NCI-H1930 (cell line): ENCODE measurements around the gene TRIML1.
"Not testable (repeated sequence)": the region's sequence is repeated elsewhere in the genome, so short reads cannot be mapped to it uniquely, and the experiment has no call there.

Experiments used
- DNase-seq, 2 experiments: peaks; one replicate each; lab custom pipeline; 2025; lab: John Stamatoyannopoulos, UW

The TRIML1 gene

GRCh38 chr4:188154668-188155405 lies 15.6 kb downstream of the TRIML1 start:
- no peak for DNase-seq

GRCh38 chr4:188158336-188158735 lies 19.1 kb downstream of the TRIML1 start:
- no peak for DNase-seq

GRCh38 chr4:188159513-188160226 lies 20.4 kb downstream of the TRIML1 start:
- not testable (repeated sequence) for DNase-seq

- DNase-seq = no peak
These were observed 21.2 kb downstream of the TRIML1 start for GRCh38 chr4:188160406-188160805.

GRCh38 chr4:188161167-188161566 lies 21.9 kb downstream of the TRIML1 start:
- no peak for DNase-seq

GRCh38 chr4:188162698-188163097 lies 23.5 kb downstream of the TRIML1 start:
- DNase-seq = no peak

GRCh38 chr4:188168726-188169373 lies 29.6 kb downstream of the TRIML1 start:
- DNase-seq = no peak

GRCh38 chr4:188171551-188171950 lies 32.3 kb downstream of the TRIML1 start:
- DNase-seq = no peak

- no peak for DNase-seq
These were observed 36.0 kb downstream of the TRIML1 start for GRCh38 chr4:188175288-188175687.

- DNase-seq = no peak
These were observed 38.9 kb downstream of the TRIML1 start for GRCh38 chr4:188177997-188178675.

- DNase-seq = no peak
These were observed 39.6 kb downstream of the TRIML1 start for GRCh38 chr4:188178806-188179205.

- no peak for DNase-seq
These were observed 47.9 kb downstream of the TRIML1 start for GRCh38 chr4:188187106-188187505.

GRCh38 chr4:188190461-188190860 lies 51.2 kb downstream of the TRIML1 start:
- DNase-seq = no peak

- no peak for DNase-seq
These were observed 55.2 kb downstream of the TRIML1 start for GRCh38 chr4:188194421-188194820.

GRCh38 chr4:188195389-188195985 lies 56.2 kb downstream of the TRIML1 start:
- no peak for DNase-seq

GRCh38 chr4:188196134-188196735 lies 57.0 kb downstream of the TRIML1 start:
- no peak for DNase-seq
